PC-3 (cell line): ENCODE data around the gene PBX3. TPM values are rescaled to one million over a fixed set of nuclear protein-coding genes. Genes with fewer than 3 reads are reported as not detected.

Source experiments
- ATAC-seq: fragments of 200-7000 bp; cut with Tn5 transposase; 2 replicates; pipeline ENCODE4 v1.9.1; 2020; ENCODE audit warnings: mild to moderate bottlenecking, moderate library complexity
- BruUV-seq: library from RNA; stranded (reverse); fragments of 400-500 nt; replicated peaks from 2 replicates; lab custom pipeline; 2021; lab: Mats Ljungman, UMichigan
- CTCF ChIA-PET: fragments of 300-600 bp; sonication (Branson Sonifier 250); formaldehyde crosslinking; loops from one replicate; lab custom pipeline; 2022; ENCODE audit warnings: antibody characterized with exemption; lab: Charles Lee
- POLR2A ChIA-PET: fragments of 300-600 bp; sonication (Branson Sonifier 250); formaldehyde crosslinking; loops from one replicate; lab custom pipeline; 2022; ENCODE audit warnings: antibody characterized with exemption; ENCODE audit not compliant: unreplicated experiment; lab: Charles Lee
- DNase-seq: peaks from one replicate; pipeline ENCODE4 v3.0.0-alpha.2; 2015
- H2AFZ ChIP-seq: fragments of 300-600 bp; sonication (generic); 2 replicates; pipeline ENCODE4 v1.6.0; 2016; ENCODE audit warnings: antibody characterized with exemption, low read length
- H3F3A ChIP-seq: fragments of 300-600 bp; sonication (generic); one replicate; pipeline ENCODE4 v1.6.0; 2017; ENCODE audit warnings: antibody characterized with exemption, low read length, control low read depth, mild to moderate bottlenecking; ENCODE audit not compliant: unreplicated experiment
- H3K27ac ChIP-seq: fragments of 300-600 bp; sonication (generic); 2 replicates; pipeline ENCODE4 v1.5.1; 2016; ENCODE audit warnings: mild to moderate bottlenecking, low read length
- H3K27me3 ChIP-seq: fragments of 300-600 bp; sonication (generic); 2 replicates; pipeline ENCODE4 v1.6.1; 2016; ENCODE audit warnings: low read length, mixed read lengths
- H3K36me3 ChIP-seq: fragments of 300-600 bp; sonication (generic); 2 replicates; pipeline ENCODE4 v1.6.1; 2016; ENCODE audit warnings: low read depth, mixed run types, low read length, mixed read lengths
- H3K4me1 ChIP-seq: fragments of 300-600 bp; sonication (generic); 2 replicates; pipeline ENCODE4 v1.5.1; 2016; ENCODE audit warnings: low read length; ENCODE audit not compliant: insufficient read depth
- H3K4me2 ChIP-seq: fragments of 300-600 bp; sonication (generic); 2 replicates; pipeline ENCODE4 v1.6.0; 2016; ENCODE audit warnings: low read length
- H3K4me3 ChIP-seq: fragments of 300-600 bp; sonication (generic); 2 replicates; pipeline ENCODE4 v1.5.1; 2016; ENCODE audit warnings: mild to moderate bottlenecking, low read length, mixed read lengths
- H3K79me2 ChIP-seq: fragments of 300-600 bp; sonication (generic); 2 replicates; pipeline ENCODE4 v1.6.1; 2017; ENCODE audit warnings: low read length, mixed read lengths
- H3K9ac ChIP-seq: fragments of 300-600 bp; sonication (generic); 2 replicates; pipeline ENCODE4 v1.6.0; 2016; ENCODE audit warnings: mild to moderate bottlenecking, low read length
- H3K9me2 ChIP-seq: fragments of 300-600 bp; sonication (generic); replicated peaks from 2 replicates; pipeline ENCODE4 v1.6.1; 2016; ENCODE audit warnings: mixed run types, low read length, mixed read lengths
- H3K9me3 ChIP-seq: fragments of 300-600 bp; sonication (generic); 2 replicates; pipeline ENCODE4 v1.6.1; 2016; ENCODE audit warnings: low read length, mixed read lengths
- H4K20me1 ChIP-seq: fragments of 300-600 bp; sonication (generic); 2 replicates; pipeline ENCODE4 v1.6.1; 2016; ENCODE audit warnings: low read length, mixed read lengths
- CTCF ChIP-seq: fragments of 300-600 bp; sonication (generic); conservative IDR thresholded peaks from 2 replicates; pipeline ENCODE4 v1.5.1; 2017; ENCODE audit warnings: antibody characterized with exemption, low read depth, mild to moderate bottlenecking, low read length
- EZH2 ChIP-seq: fragments of 300-600 bp; sonication (generic); IDR thresholded peaks from one replicate; pipeline ENCODE4 v1.6.1; 2017; ENCODE audit warnings: antibody characterized with exemption, mild to moderate bottlenecking, low read length; ENCODE audit not compliant: unreplicated experiment
- EZH2phosphoT487 ChIP-seq: fragments of 300-600 bp; sonication (generic); IDR thresholded peaks from 2 replicates; pipeline ENCODE4 v1.6.1; 2018; ENCODE audit warnings: mild to moderate bottlenecking, antibody characterized with exemption, low read length, borderline replicate concordance
- intact Hi-C: fragments of 100-400 bp; cut with micrococcal nuclease; formaldehyde crosslinking; loops from 2 replicates; pipeline ENCODE4 v1.9.0; 2023
- total RNA-seq: library from RNA; depleted of rRNA; stranded (reverse); fragments of >200 nt; gene quantifications from 2 replicates; pipeline ENCODE4 v1.2.3, GENCODE V29; 2014

The PBX3 gene
- total RNA-seq, 1 experiment from 2014 or later: 35.5 TPM

GRCh38 chr9:125878164-125878631, 131.0 kb downstream of the PBX3 start:
- no peaks in the 10 kb centered on the region for H3K4me1 ChIP-seq
- intact Hi-C loops: no loop called here
- no peaks in the 10 kb centered on the region for H3F3A ChIP-seq
- H3K79me2 ChIP-seq: no peaks in the 10 kb centered on the region
- TF ChIP-seq EZH2: no peak
- TF ChIP-seq CTCF: no peak
- TF ChIP-seq EZH2phosphoT487: no peak
- no peaks in the 10 kb centered on the region for H3K9me3 ChIP-seq
- no peaks in the 10 kb centered on the region for H4K20me1 ChIP-seq
- no peak overlapping the region for H3K4me3 ChIP-seq
- ChIA-PET CTCF (no interaction called here), POLR2A (no interaction called here)
- no peak overlapping the region for H3K4me2 ChIP-seq
- BruUV-seq: no TSS peak
- no peaks in the 10 kb centered on the region for H3K36me3 ChIP-seq
- H3K27ac ChIP-seq: no peak overlapping the region
- no peak for ATAC-seq
- DNase-seq: no peak
- no peak overlapping the region for H2AFZ ChIP-seq
- H3K9ac ChIP-seq: no peak overlapping the region
- H3K9me2 ChIP-seq: no peaks in the 10 kb centered on the region
- no peaks in the 10 kb centered on the region for H3K27me3 ChIP-seq

GRCh38 chr9:125881042-125881441, 133.9 kb downstream of the PBX3 start:
- H3K4me2 ChIP-seq: no peak overlapping the region
- no peaks in the 10 kb centered on the region for H4K20me1 ChIP-seq
- intact Hi-C loops: no loop called here
- H3F3A ChIP-seq: no peaks in the 10 kb centered on the region
- H3K36me3 ChIP-seq: no peaks in the 10 kb centered on the region
- H3K27ac ChIP-seq: no peak overlapping the region
- ATAC-seq (no peak), DNase-seq (no peak)
- H3K9me3 ChIP-seq: no peaks in the 10 kb centered on the region
- no peaks in the 10 kb centered on the region for H3K4me1 ChIP-seq
- ChIA-PET POLR2A (no interaction called here), CTCF (no interaction called here)
- no peaks in the 10 kb centered on the region for H3K9me2 ChIP-seq
- no peak overlapping the region for H3K4me3 ChIP-seq
- no peaks in the 10 kb centered on the region for H3K79me2 ChIP-seq
- H2AFZ ChIP-seq: no peak overlapping the region
- H3K9ac ChIP-seq: no peak overlapping the region
- H3K27me3 ChIP-seq: no peaks in the 10 kb centered on the region
- no TSS peak for BruUV-seq
- TF ChIP-seq EZH2 (no peak), CTCF (no peak), EZH2phosphoT487 (no peak)

GRCh38 chr9:125883565-125884217, 136.5 kb downstream of the PBX3 start:
- Histone ChIP-seq H3K4me3 (no peak overlapping the region), H2AFZ (no peak overlapping the region), H3K36me3 (no peaks in the 10 kb centered on the region), H3K9ac (no peak overlapping the region), H3K27me3 (no peaks in the 10 kb centered on the region), H3K9me3 (no peaks in the 10 kb centered on the region), H3F3A (no peaks in the 10 kb centered on the region), H3K27ac (no peak overlapping the region), H3K4me2 (no peak overlapping the region), H3K79me2 (no peaks in the 10 kb centered on the region), H4K20me1 (0 out of 2 replicates have a peak, but pooled peaks cover 6% of the 10 kb centered on the region), H3K4me1 (peaks cover 7% of the 10 kb centered on the region), H3K9me2 (no peaks in the 10 kb centered on the region)
- POLR2A ChIA-PET: interaction anchor here (0.6 kb wide), 1 partner anchor 12 kb away, joined by 4 read pairs; no protein-coding TSS in a partner anchor
- BruUV-seq: no TSS peak
- DNase-seq: no peak
- no peak for ATAC-seq
- CTCF ChIA-PET: no interaction called here
- intact Hi-C loops: no loop called here
- no peak for TF ChIP-seq CTCF
- TF ChIP-seq EZH2: no peak
- no peak for TF ChIP-seq EZH2phosphoT487
